Liver (tissue), 9 donors: ENCODE measurements around the gene CELF2. TPM values are rescaled to one million over a fixed set of nuclear protein-coding genes. Genes with fewer than 3 reads are reported as not detected.

ENCODE experiments used
- DNase-seq: peaks from one replicate; pipeline ENCODE4 v3.0.0-alpha.2; 2017; ENCODE audit warnings: low spot score
- H3K27ac ChIP-seq, 2 donors: one replicate each; pipeline ENCODE4 v1.7.0; 2013; ENCODE audit warnings: inconsistent platforms in 2 of 2, low read length in 2 of 2, control low read depth in 1 of 2, low read depth in 1 of 2, mild to moderate bottlenecking in 1 of 2
- H3K27me3 ChIP-seq, 4 donors: one replicate each; pipeline versions ENCODE4 v1.6.1 to v1.7.0; 2013; ENCODE audit warnings: low read length in 3 of 4, inconsistent platforms in 1 of 4, mild to moderate bottlenecking in 1 of 4, moderate library complexity in 1 of 4; ENCODE audit not compliant: control insufficient read depth in 4 of 4, insufficient read depth in 4 of 4
- H3K36me3 ChIP-seq, 4 donors: one replicate each; pipeline versions ENCODE4 v1.6.1 to v1.7.0; 2013; ENCODE audit warnings: low read length in 3 of 4, mild to moderate bottlenecking in 3 of 4, low read depth in 1 of 4, moderate library complexity in 1 of 4; ENCODE audit not compliant: control insufficient read depth in 4 of 4, insufficient read depth in 3 of 4
- H3K4me1 ChIP-seq, 4 donors: one replicate each; pipeline versions ENCODE4 v1.6.1 to v1.7.0; 2013; ENCODE audit warnings: low read length in 3 of 4, mild to moderate bottlenecking in 3 of 4, moderate library complexity in 1 of 4; ENCODE audit not compliant: control insufficient read depth in 4 of 4, insufficient read depth in 4 of 4
- H3K4me3 ChIP-seq, 3 donors: one replicate each; pipeline versions ENCODE4 v1.6.1 to v1.7.0; 2013; ENCODE audit warnings: low read length in 3 of 3, control low read depth in 1 of 3, low read depth in 1 of 3, mild to moderate bottlenecking in 1 of 3
- H3K9ac ChIP-seq, 2 donors: one replicate each; pipeline ENCODE4 v1.7.0; 2013; ENCODE audit warnings: low read length in 2 of 2, mild to moderate bottlenecking in 2 of 2, moderate library complexity in 2 of 2, control low read depth in 1 of 2, low read depth in 1 of 2
- H3K9me3 ChIP-seq, 4 donors: one replicate each; pipeline versions ENCODE4 v1.6.1 to v1.7.0; 2013; ENCODE audit warnings: low read length in 3 of 4; ENCODE audit not compliant: control insufficient read depth in 4 of 4
- ATF3 ChIP-seq: IDR thresholded peaks from 2 replicates; pipeline ENCODE4 v1.6.1; 2016; ENCODE audit warnings: antibody characterized with exemption
- CTCF ChIP-seq: fragments of 150-350 bp; IDR thresholded peaks from 2 replicates; pipeline ENCODE4 v1.5.1; 2017; ENCODE audit warnings: improper control_type of control experiment, low read depth, low read length; ENCODE audit not compliant: missing input control
- EGR1 ChIP-seq, 2 donors: IDR thresholded peaks; 2 replicates each; pipeline ENCODE4 v1.6.1; 2016 to 2018; ENCODE audit warnings: antibody characterized with exemption in 2 of 2, low read depth in 2 of 2
- FOXA1 ChIP-seq: IDR thresholded peaks from 2 replicates; pipeline ENCODE4 v1.6.1; 2016; ENCODE audit warnings: antibody characterized with exemption
- FOXA2 ChIP-seq: IDR thresholded peaks from 2 replicates; pipeline ENCODE4 v1.6.1; 2016; ENCODE audit warnings: antibody characterized with exemption
- GABPA ChIP-seq, 2 donors: IDR thresholded peaks in 1 of 2; conservative IDR thresholded peaks in 1 of 2; 2 replicates each; pipeline ENCODE4 v1.6.1; 2016; ENCODE audit warnings: antibody characterized with exemption in 2 of 2, mild to moderate bottlenecking in 1 of 2, moderate library complexity in 1 of 2
- HNF4A ChIP-seq, 2 donors: conservative IDR thresholded peaks; 2 replicates each; pipeline ENCODE4 v1.6.1; 2016; ENCODE audit warnings: antibody characterized with exemption in 2 of 2, mild to moderate bottlenecking in 2 of 2
- HNF4G ChIP-seq: IDR thresholded peaks from 2 replicates; pipeline ENCODE4 v1.6.1; 2016; ENCODE audit warnings: antibody characterized with exemption
- JUND ChIP-seq, 2 donors: IDR thresholded peaks; 2 replicates each; pipeline ENCODE4 v1.6.1; 2016; ENCODE audit warnings: antibody characterized with exemption in 2 of 2
- NR2F2 ChIP-seq: IDR thresholded peaks from 2 replicates; pipeline ENCODE4 v1.6.1; 2016; ENCODE audit warnings: antibody characterized with exemption
- RAD21 ChIP-seq, 2 donors: IDR thresholded peaks; 2 replicates each; pipeline ENCODE4 v1.6.1; 2016; ENCODE audit warnings: antibody characterized with exemption in 2 of 2, mild to moderate bottlenecking in 2 of 2
- REST ChIP-seq: IDR thresholded peaks from 2 replicates; pipeline ENCODE4 v1.6.1; 2016; ENCODE audit warnings: antibody characterized with exemption, mild to moderate bottlenecking
- RXRA ChIP-seq, 2 donors: IDR thresholded peaks; 2 replicates each; pipeline ENCODE4 v1.6.1; 2017 to 2018; ENCODE audit warnings: antibody characterized with exemption in 2 of 2, mild to moderate bottlenecking in 1 of 2
- SP1 ChIP-seq: IDR thresholded peaks from 2 replicates; pipeline ENCODE4 v1.6.1; 2018; ENCODE audit warnings: antibody characterized with exemption, mild to moderate bottlenecking
- YY1 ChIP-seq: IDR thresholded peaks from 2 replicates; pipeline ENCODE4 v1.6.1; 2016; ENCODE audit warnings: antibody characterized with exemption, mild to moderate bottlenecking
- ZBTB33 ChIP-seq: IDR thresholded peaks from 2 replicates; pipeline ENCODE4 v1.6.1; 2016; ENCODE audit warnings: antibody characterized with exemption
- WGBS: extraction: QIAGEN DNeasy Blood & Tissue Kit; methylation state at CpG from one replicate; pipeline ENCODE4 v1.1.7; 2013; 5-methylcytosine and 5-hydroxymethylcytosine counted together
- polyA plus RNA-seq, 2 donors: library from polyadenylated mRNA; stranded (reverse) in 1 of 2; unstranded in 1 of 2; fragments of 200-250 nt in 1 of 2; fragments of >200 nt in 1 of 2; fragmentation: Nextera tagmentation in 1 of 2; extraction: Ambion mirVana in 1 of 2; gene quantifications; one replicate each; pipeline versions ENCODE4 v1.2.1 to v1.2.3, GENCODE V29; 2013 to 2015
- total RNA-seq, 2 donors: library from RNA; depleted of rRNA; stranded (reverse); fragments of >200 nt; gene quantifications; one replicate each; pipeline ENCODE4 v1.2.3, GENCODE V29; 2014
- donor health status: healthy.
- donor health status: healthy.
- donor health status: healthy.
- donor health status: healthy.
- donor health status: healthy.

Gene CELF2
- total and polyA plus RNA-seq, 4 donors, result 1.4 to 8.5 (median 5.6) TPM

GRCh38 chr10:11290156-11290890 is 272.7 kb downstream of the CELF2 start:
- 95% methylated on average over 24 of the region's 24 CpGs for WGBS
- peak; percentile 10 for DNase-seq
- Histone ChIP-seq H3K27ac (no peak overlapping the region), H3K9ac (no peak overlapping the region), H3K27me3 (no peaks in the 10 kb centered on the region), H3K4me1 (peaks cover 0 to 3% (median 0%) of the 10 kb centered on the region in 4 donors), H3K9me3 (no peaks in the 10 kb centered on the region), H3K4me3 (no peak overlapping the region), H3K36me3 (no peaks in the 10 kb centered on the region)
- TF ChIP-seq YY1 (no peak), EGR1 (IDR thresholded peaks at IDR 0.05; ENCODE audit: low read depth in 2 of 2) (no peak), FOXA1 (no peak), CTCF (no peak), GABPA (IDR thresholded peaks at IDR 0.05 in 1 of 2, conservative IDR thresholded peaks at IDR 0.05 in 1 of 2) (no peak), ATF3 (no peak), SP1 (no peak)

GRCh38 chr10:11292576-11293302 is 275.1 kb downstream of the CELF2 start:
- WGBS, result 93% methylated on average over 14 of the region's 14 CpGs
- no peaks in the 10 kb centered on the region for H3K36me3 ChIP-seq
- TF ChIP-seq RAD21 (IDR thresholded peaks at IDR 0.05), result no peak
- TF ChIP-seq FOXA2, result no peak
- no peak for TF ChIP-seq ATF3
- TF ChIP-seq YY1, result no peak
- no peak for TF ChIP-seq HNF4G
- TF ChIP-seq JUND (IDR thresholded peaks at IDR 0.05), result no peak
- TF ChIP-seq HNF4A (conservative IDR thresholded peaks at IDR 0.05), result no peak
- TF ChIP-seq NR2F2, result no peak
- TF ChIP-seq FOXA1, result no peak
- TF ChIP-seq RXRA (IDR thresholded peaks at IDR 0.05), result no peak
- no peak for TF ChIP-seq GABPA (IDR thresholded peaks at IDR 0.05 in 1 of 2, conservative IDR thresholded peaks at IDR 0.05 in 1 of 2)
- no peak for TF ChIP-seq REST
- TF ChIP-seq SP1, result no peak
- no peak for TF ChIP-seq ZBTB33

More at GRCh38 chr10:11292576-11293302, 275.1 kb downstream of the CELF2 start:
- DNase-seq, result no peak
- Histone ChIP-seq H3K9me3 (no peaks in the 10 kb centered on the region), H3K27ac (no peak overlapping the region), H3K9ac (no peak overlapping the region), H3K4me3 (no peak overlapping the region), H3K4me1 (peaks cover 0 to 3% (median 0%) of the 10 kb centered on the region in 4 donors), H3K27me3 (no peaks in the 10 kb centered on the region)
